Stimulated activated CD8-positive, alpha-beta memory T cell treated with anti-CD3 and anti-CD28 coated beads, Interleukin-7, amount 100 ng/mL, for 4 hours (primary cell): ENCODE results near the gene TGOLN2.
A peak's percentile ranks its signal among the peaks of the same experiment; 100 is the strongest.
"Not testable (repeated sequence)": the region's sequence is repeated elsewhere in the genome, so short reads cannot be mapped to it uniquely, and the experiment has no call there.

Source experiments
- DNase-seq, 2 donors: peaks; one replicate each; pipeline ENCODE4 v3.0.0-alpha.2; 2020; ENCODE audit warnings: low read depth in 2 of 2

The TGOLN2 gene

DNA sequence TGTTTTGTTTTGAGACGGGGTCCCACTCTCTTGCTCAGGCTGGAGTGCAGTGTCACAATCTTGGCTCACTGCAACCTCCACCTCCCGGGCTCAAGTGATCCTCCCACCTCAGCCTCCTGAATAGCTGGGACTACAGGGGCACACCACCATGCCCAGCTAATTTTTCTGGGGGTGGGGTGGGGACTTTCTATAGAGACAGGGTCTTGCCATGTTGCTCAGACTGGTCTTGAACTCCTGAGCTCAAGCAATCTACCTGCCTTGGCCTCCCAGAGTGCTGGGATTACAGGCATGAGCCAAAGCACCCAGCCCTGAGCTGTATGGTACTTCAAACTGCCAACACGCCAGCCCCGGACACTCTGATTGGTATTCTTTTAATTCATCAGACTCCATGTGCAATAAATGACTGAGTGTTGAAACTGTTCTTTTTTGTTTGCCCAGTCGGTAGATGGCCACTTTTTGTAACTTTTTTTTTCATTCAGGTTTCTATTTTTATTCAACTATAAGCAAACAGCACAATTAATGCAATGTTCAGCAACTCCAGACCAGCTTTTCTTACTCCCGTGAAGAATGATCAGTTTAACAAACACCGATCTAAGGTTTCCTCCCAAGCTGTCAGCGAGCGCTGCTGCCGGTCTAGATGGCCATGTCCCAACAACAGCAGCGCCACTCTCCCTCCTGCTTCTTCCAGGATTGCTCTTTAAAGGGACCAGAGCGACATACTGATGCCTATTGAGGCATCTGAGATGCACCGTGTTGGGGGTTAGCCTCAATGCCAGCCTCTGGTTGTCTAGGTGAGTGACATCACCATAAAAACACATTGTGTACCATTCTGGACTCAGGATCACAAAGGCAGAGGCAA, 12.5 kb upstream of the TGOLN2 start:
- DNase-seq = no peak

DNA sequence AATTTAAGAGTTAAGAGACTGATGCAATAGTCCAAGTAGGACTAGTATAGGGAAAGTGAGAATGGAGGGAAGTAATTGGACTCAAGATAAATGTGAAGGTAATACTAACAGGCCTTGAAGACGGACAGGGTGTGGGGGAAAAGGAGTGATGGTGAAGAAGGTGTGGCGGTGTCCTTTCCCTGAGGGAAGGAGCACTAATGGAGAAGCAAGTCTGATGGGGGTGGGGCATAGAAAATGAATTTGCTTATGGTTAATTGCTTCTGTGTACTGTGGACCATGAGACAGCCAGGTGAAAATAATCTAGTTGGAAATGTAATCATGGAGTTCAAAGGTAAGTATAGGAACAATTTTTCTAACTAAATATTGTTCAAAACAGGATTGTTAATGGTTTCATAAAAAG, 7.1 kb upstream of the TGOLN2 start:
- no peak for DNase-seq

DNA sequence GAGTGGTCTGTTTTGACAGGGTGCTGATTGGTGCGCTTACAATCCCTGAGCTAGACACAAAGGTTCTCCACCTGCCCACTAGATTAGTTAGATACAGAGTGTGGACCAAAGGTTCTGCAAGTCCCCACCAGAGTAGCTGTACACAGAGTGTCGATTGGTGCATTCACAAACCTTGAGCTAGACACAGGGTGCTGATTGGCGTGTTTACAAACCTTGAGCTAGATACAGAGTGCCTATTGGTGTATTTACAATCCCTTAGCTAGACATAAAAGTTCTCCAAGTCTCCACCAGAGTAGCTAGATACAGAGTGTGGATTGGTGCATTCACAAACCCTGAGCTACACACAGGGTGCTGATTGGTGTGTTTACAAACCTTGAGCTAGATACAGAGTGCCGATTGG, 6.1 kb upstream of the TGOLN2 start:
- DNase-seq = not testable (repeated sequence)

DNA sequence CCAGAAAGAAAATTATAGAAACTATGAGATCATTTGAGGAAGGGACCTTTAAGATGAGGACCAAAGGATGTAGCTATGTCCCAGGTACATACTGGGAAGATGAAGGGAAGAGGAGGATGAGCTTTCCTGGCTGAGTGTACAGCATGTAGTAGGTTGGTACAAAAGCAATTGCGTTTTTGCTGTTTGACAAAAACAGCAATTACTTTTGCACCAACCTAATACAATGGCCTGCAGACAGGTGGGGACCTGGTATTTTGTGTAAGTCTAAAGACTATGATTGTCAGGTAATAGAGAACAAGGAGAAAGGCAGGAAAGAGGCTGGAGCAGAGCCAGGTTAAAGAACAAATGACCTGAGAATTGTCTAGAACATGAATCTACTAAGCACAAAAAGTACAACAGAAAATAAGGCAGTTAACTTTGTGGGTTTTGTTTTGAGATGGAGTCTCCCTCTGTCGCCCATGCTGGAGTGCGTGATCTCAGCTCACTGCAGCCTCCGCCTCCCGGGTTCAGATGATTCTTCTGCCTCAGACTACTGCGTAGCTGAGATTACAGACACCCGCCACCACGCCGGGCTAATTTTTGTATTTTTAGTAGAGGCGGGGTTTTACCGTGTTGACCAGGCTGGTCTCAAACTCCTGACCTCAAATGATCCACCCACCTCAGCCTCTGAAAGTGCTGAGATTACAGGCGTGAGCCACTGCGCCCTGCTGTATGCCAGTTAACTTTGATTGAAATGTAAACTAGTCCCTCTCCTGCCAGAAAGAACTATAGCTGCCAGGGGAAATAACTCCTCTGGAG, 3.2 kb upstream of the TGOLN2 start:
- no peak for DNase-seq

DNA sequence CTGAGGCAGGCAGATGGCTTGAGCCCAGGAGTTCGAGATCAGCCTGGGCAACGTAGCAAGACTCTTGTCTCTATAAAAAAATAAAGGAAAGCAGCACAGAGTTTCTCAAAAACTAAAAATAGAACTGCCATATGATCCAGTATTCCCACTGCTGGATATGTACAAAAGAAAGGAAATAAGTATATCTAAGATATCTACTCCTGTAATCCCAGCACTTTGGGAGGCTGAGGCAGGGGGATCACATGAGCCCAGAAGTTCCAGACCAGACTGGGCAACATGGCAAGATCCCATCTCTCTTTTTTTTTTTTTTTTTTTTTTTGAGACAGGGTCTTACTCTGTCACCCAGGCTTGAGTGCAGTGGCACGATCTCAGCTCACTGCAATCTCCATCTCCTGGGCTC, 1.9 kb upstream of the TGOLN2 start:
- not testable (repeated sequence) for DNase-seq

DNA sequence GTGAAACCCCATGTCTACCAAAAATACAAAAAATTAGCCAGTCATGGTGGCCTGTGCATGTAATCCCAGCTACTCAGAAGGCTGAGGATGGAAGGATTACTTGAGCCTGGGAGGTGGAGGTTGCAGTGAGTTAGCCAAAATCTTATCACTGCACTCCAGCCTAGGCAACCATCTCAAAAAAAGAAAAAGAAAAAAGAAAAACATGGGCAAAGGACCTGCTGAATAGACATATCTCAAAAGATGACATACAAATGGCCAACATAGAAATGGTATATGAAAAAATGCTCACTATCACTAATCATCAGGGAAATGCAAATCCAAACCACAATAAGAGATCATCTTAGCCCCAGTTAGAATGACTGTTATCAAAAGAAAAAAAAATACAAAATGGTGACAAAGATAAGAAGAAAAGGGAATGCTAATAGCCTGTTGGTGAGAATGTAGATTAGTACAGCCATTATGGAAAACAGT, 1.4 kb upstream of the TGOLN2 start:
- no peak for DNase-seq

DNA sequence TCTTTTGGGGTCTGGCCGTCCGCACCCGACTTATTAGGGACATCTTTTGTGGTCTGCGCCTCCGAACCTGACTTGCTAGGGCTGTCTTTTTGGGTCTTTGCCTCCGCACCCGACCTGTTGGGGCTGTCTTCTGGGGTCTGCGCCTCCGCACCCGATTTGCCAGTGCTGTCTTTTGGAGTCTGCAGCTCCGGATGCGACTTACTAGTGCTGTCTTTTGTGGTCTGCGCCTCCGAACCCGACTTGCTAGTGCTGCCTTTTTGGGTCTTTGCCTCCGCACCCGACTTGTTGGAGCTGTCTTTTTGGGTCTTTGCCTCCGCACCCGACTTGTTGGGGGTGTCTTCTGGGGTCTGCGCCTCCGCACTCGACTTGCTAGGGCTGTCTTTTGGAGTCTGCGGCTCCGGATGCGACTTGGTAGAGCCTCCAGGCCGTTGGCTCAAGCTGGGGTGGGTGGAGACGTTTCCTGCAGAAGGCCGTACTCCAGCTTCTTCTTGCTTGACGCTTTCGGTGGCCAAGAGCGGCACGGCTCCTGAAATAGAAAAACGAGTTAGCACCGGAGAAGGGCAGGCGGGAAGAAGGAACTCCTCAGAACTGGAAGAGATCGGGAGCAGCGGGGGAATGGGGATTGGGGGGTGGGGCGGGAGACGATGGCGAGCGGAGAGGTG, 498 bp downstream of the TGOLN2 start:
- DNase-seq = peak in 1 of 2 donors; percentile 33

DNA sequence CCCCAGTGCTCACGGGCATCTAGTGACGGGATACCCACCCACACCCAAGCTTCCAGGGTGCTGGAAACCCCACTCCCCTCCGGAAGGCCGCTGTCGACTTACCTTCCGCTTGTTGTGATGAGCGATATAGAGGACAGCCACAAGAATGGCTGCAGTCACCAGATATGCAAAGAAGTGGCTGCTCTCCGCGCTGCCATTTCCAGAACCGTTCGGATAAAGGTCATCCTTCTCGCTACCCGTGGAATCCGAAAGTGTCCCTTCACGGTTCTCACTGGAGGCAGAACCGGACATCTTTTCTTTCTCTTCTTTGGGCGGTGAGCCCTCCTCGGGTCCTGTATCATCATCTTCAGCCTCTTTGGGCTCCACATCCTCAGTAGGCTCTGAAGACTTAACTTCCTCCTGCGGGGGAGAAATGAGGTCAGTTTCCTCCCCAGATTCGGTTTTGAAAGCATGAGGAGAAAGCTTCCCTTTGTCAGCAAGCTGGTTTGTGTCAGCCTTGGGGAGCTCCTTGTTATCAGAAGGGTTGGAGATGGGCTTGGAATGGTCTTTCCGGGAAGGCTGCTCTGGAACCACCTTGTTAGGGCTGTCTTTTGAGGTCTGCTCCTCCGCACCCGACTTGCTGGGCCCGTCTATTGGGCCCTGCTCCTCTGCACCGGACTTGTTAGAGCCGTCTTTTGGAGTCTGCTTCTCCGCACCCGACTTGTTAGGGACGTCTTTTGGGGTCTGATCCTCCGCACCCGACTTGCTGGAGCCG, 1.2 kb downstream of the TGOLN2 start:
- DNase-seq = no peak

DNA sequence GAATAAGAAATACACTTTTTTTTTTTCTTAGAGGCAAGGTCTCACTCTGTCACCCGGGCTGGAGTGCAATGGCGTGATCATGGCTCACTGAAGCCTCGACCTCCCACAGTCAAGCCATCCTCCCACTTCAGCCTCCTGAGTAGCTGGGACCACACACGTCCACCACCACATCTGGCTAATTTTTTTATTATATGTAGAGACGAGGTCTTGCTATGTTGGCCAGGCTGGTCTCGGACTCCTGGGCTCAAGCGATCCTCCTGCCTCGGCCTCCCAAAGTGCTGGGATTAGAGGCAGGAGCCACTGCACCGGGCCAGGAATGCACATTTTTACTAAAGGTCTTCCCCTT, 2.4 kb downstream of the TGOLN2 start:
- DNase-seq = no peak

DNA sequence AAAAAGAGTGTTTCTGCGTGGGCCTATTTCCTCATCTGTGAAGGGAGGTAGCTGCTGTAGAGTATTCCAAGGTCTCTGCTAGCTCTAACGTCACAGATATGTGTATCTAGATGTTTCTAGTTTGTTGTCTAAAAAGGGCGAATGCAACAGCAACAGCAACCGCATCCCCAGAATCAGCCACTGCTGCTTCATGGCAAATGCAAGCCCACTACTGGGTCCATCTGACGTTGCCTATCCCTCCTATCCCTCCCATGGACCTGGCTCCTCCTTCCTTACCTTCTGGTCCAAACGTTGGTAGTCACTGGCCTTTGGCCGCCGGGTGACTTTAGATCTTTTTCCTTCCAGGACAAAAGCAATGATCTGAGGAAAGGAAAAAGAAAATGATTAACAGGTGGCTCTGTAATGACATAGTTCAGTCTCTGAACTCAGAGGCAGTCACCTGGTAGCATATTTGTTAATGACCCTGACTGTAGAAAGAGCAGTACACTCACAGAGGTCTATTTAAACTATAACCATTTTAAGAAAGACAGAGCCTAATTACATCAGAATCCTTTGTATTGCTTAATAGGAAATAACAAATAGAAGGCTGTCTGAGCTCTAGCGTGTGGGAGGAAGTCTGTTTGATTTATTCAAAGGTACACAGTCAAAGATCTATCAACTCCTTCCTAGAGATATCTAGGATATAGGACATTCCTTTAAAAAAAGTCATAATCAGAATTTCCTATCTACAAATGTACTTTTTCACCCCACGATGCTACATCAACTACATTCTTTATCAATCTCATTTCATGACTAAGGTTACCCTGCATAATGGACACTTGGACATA, 2.9 kb downstream of the TGOLN2 start:
- no peak for DNase-seq

DNA sequence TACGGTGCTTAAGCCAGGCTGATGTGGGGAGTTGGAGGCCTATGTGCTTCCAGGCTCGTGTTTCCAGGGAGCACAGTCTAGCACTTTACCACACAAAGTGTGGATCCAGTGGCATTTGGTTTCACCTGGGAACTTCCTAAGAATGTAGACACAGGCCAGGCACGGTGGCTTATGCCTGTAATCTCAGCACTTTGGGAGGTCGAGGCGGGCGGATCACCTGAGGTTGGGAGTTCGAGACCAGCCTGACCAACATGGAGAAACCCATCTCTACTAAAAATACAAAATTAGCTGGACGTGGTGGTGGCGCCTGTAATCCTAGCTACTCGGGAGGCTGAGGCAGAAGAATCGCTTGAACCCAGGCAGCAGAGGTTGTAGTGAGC, 3.8 kb downstream of the TGOLN2 start:
- DNase-seq = not testable (repeated sequence)

DNA sequence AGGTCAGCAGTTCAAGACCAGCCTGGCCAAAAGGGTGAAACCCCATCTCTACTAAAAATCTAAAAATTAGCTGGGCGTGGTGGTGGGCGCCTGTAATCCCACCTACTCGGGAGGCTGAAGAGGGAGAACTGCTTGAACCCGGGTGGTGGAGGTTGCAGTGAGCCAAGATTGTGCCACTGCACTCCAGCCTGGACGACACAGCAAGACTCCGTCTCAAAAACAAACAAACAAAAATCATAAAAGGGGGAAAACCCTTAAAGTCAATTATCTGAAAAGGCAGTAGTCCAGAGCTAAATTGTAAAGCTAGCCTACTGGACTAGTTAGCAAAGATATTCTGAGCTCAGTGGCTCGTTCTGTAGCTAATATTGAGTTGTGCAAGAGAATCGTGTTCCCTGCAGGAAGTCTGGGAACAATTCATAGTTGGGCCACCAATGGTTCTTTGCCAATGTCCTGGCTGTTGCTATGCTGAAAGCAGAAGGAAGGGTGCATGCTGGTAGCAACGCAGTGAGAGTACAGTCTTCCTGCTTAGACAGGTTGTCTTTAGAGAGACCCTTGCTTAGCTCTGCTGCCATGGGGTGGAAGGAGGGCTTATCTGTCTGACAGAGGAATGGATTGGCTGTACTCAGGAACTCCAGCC, 4.3 kb downstream of the TGOLN2 start:
- no peak for DNase-seq

DNA sequence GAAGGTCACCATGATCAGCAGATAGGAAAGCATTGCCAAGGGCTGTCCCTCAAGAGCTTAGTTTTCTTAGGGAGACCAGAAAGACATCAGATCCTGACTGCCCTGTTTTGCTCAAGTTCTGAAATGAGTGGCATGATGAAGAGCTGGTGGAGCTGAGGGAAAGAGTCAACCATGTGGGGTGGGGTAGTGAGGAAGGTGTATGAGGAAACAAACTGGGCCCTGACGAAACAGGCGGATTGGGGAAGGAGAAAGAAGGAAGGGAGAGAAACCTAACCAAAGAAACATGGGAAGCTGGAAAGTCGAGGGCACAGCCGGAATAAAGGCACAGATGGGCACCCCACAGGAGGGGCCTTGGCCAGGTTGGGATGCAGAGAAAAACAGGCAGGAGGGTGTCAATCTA, 8.0 kb downstream of the TGOLN2 start:
- DNase-seq = no peak

DNA sequence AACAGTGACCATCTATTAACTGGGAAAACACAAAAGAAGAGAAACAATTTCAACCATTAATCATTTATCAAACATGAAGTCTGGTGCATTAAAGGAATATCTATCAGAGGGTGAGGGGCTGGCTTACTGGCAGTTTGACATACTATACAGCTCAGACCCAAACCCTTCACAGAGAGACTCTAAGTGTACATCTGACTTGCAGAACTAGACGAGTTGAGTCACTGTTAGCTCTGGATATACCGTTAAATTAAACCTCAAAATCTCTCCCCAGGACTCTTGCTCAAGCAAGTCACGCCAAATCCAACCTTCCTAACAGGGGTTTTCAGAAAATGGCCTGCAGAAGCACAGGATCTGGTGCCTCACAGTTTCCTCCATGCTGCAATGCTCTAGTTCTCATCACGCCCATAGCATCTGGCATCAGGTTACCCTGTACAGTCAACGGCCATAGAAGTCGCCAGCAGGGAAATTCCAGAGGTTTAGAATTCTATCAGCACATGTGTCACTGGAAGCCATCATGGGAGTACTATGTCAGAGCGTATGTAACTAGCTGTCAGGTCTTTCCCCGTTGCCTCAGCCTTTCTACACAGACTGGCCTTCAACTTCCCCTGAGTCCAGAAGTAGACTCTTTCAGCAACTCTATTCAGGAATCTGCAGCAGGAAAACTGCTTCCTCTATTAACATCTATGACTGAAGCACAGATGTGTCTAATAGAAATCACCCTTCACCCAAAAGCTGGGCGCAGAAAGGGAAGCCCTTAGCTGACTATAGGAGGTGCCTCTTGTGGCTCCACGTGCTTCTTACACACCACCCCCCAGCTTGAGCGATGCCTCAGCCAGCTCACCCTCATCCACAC, 9.3 kb downstream of the TGOLN2 start:
- no peak for DNase-seq

DNA sequence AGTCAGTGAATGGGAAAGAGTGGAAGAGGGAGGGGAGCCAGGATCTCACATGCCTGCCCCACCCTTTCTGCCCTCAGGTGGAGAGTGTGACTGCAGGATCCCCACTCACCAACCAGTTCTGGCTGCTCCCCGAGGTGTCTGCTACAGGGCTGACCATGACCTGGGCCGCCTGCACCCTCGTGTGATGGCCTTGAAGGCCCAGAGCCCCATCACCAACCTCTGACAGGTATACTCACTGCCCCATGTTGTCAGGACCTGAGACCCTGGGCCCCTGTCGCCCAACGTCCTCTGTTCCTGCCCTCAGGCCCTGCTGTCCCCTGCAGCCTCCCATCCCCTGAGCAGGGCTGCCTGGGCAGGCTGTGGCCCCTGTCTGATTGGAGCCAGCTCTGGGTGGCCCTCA, 11.9 kb downstream of the TGOLN2 start:
- DNase-seq = not testable (repeated sequence)

DNA sequence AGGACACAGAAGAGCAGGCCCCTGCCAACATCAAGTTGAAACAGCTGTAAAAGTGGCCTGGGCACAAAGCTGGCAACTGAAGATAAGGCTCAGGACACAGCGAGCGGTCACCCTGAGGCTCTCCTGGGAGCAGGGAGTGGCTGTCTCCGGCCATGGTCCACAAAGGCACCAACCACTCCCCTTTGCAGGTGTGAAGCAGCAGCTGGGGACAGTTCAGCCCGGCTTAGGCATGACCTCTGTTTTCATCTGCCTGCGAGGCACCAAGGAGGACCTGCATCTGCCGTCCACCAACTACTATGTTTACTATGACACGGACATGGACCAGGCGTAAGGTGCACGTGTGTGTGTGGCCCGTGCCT, 12.9 kb downstream of the TGOLN2 start:
- DNase-seq = no peak

DNA sequence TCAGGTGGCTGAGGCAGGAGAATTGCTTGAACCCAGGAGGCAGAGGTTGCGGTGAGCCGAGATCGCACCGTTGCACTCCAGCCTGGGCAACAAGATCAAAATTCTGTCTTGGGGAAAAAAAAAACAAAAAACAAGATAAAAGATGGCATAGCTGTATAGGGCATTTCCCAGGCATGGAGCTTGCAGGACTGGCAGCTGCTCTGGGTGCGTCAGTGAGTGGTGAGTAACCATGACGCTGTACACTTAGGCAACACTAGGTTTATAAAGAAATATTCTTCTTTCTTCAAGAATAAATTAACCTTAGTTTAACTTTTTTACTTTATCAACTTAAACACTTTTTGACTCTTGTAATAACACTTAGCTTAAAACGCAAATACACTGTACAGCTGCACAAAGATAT, 15.4 kb downstream of the TGOLN2 start:
- DNase-seq = no peak

DNA sequence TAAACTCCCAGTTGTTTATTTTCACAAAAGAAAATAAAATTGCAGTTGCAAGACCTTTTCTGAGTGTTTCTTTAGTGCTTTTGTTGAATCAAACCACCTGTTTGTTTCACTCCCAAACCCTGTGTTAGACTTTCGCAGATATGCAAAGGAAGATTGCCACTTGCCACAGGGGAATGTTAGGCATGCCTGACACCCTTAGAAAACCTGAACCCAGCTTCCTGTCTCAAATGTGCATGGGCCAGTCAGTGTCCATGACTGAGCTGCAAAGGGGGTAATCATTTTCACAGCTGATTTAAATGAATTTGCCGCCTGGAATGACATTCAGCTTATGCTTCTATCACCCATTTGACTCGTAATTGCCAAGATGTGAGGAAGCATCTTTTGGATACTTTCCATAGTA, 17.5 kb downstream of the TGOLN2 start:
- DNase-seq = no peak

DNA sequence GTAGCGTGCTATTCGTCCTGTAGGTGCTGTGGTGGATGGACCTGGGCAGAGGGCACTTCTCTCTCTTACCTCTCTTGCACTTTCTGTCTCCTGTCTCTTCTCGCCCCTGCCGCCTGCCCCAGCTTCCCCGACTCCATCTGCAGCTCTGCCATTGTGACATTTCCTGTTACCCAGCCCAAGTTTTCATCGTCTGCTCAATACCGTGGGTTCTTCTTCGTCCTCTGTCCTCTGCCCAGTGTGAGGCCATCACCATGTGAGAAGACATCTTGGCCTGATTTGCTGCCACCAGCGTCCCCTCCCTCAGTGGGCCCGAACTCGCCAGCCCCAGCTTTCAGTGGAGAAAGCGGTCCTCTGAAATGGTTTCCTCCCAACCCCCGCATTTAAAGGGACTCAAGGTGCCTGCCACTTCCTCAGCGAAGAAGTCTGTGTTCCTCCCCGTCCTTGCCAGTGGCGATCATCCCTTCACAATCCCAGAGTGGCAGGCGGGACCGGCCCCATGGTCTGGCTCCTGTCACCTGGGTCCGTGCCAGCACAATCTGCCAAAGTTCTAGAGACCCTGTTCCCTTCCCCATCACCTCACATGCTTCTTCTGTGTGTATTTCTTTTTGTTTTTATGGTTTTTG, 18.0 kb downstream of the TGOLN2 start:
- DNase-seq = no peak
